Measurements from ENCODE around the gene TEX38.

The TEX38 gene

GRCh38 chr1:46714976-46715375 lies 43.3 kb downstream of the TEX38 start:
- no peak for ATAC-seq
- TF ChIP-seq GLIS3 (CRISPR knock-in tag; IDR thresholded peaks at IDR 0.05) (no peak), TOX (CRISPR knock-in tag; IDR thresholded peaks at IDR 0.05; ENCODE audit: borderline replicate concordance) (no peak), POU6F1 (CRISPR knock-in tag; IDR thresholded peaks at IDR 0.05; ENCODE audit: borderline replicate concordance, low read depth) (no peak), CSRNP3 (CRISPR knock-in tag; IDR thresholded peaks at IDR 0.05) (no peak), ZNF70 (CRISPR knock-in tag; IDR thresholded peaks at IDR 0.05) (no peak), OSR1 (CRISPR knock-in tag; IDR thresholded peaks at IDR 0.05) (no peak), ARNTL (CRISPR knock-in tag; IDR thresholded peaks at IDR 0.05; ENCODE audit: borderline replicate concordance, low read depth) (no peak), ESRRG (CRISPR knock-in tag; IDR thresholded peaks at IDR 0.05) (no peak), SNAI2 (CRISPR knock-in tag; IDR thresholded peaks at IDR 0.05) (no peak), ZFP3 (CRISPR knock-in tag; IDR thresholded peaks at IDR 0.05) (no peak), TSHZ2 (CRISPR knock-in tag; IDR thresholded peaks at IDR 0.05) (no peak), CREB5 (CRISPR knock-in tag; IDR thresholded peaks at IDR 0.05; ENCODE audit: low read depth) (no peak), PATZ1 (CRISPR knock-in tag; IDR thresholded peaks at IDR 0.05; ENCODE audit: borderline replicate concordance) (no peak), BACH2 (CRISPR knock-in tag; IDR thresholded peaks at IDR 0.05; ENCODE audit: borderline replicate concordance) (no peak), ZC3H10 (CRISPR knock-in tag; IDR thresholded peaks at IDR 0.05) (no peak), CSDC2 (CRISPR knock-in tag; IDR thresholded peaks at IDR 0.05) (no peak)

- TF ChIP-seq SNAI2 (CRISPR knock-in tag; IDR thresholded peaks at IDR 0.05) = no peak
- no peak for TF ChIP-seq ZNF565 (CRISPR knock-in tag; conservative IDR thresholded peaks at IDR 0.05; ENCODE audit: low read depth)
- no peak for TF ChIP-seq ESRRG (CRISPR knock-in tag; IDR thresholded peaks at IDR 0.05)
- TF ChIP-seq CSRNP3 (CRISPR knock-in tag; IDR thresholded peaks at IDR 0.05) = no peak
- TF ChIP-seq RARB (CRISPR knock-in tag; IDR thresholded peaks at IDR 0.05) = no peak
- no peak for ATAC-seq
These were observed 46.0 kb downstream of the TEX38 start for GRCh38 chr1:46717654-46718053.

GRCh38 chr1:46718340-46718726 lies 46.7 kb downstream of the TEX38 start:
- TF ChIP-seq TCF4 (CRISPR knock-in tag; IDR thresholded peaks at IDR 0.05; ENCODE audit: borderline replicate concordance) (no peak), CREB5 (CRISPR knock-in tag; IDR thresholded peaks at IDR 0.05; ENCODE audit: low read depth) (no peak), TSHZ2 (CRISPR knock-in tag; IDR thresholded peaks at IDR 0.05) (no peak)

More at GRCh38 chr1:46718340-46718726, 46.7 kb downstream of the TEX38 start:
- ATAC-seq = peak; percentile 45

All from SK-N-SH treated with all-trans-retinoic acid at 6 μM for 48 hours (cell line).